H1 (cell line): ENCODE data around the gene CCDC137. TPM values are rescaled to one million over a fixed set of nuclear protein-coding genes. Genes with fewer than 3 reads are reported as not detected.

Experiments
- CTCF ChIA-PET: fragments of 300-600 bp; sonication (Branson Sonifier 250); formaldehyde crosslinking; loops from one replicate; lab custom pipeline; 2021; ENCODE audit not compliant: partially characterized antibody; lab: Charles Lee
- POLR2A ChIA-PET: fragments of 300-600 bp; sonication (Branson Sonifier 250); formaldehyde crosslinking; loops from one replicate; lab custom pipeline; 2021; ENCODE audit warnings: inconsistent platforms; ENCODE audit not compliant: partially characterized antibody; lab: Charles Lee
- DNase-seq, 2 experiments: peaks; one replicate each; pipeline versions ENCODE4 v3.0.0 to v3.0.0-alpha.2; 2010 to 2022; ENCODE audit warnings: low spot score in 2 of 2, low read depth in 1 of 2, mixed read lengths in 1 of 2
- FAIRE-seq: peaks from 2 replicates; lab custom pipeline; 2011; peaks lifted over from hg19 to GRCh38; lab: Jason Lieb, UNC
- H2AFZ ChIP-seq: 2 replicates; pipeline ENCODE4 v1.8.1; 2012; ENCODE audit warnings: low read length, inconsistent platforms
- H2AK5ac ChIP-seq: 2 replicates; pipeline ENCODE4 v1.6.1; 2013; ENCODE audit warnings: low read depth, low read length
- H2BK120ac ChIP-seq: replicated peaks from 2 replicates; pipeline ENCODE3; 2013; ENCODE audit warnings: low read depth, low read length, inconsistent platforms
- H2BK12ac ChIP-seq: 2 replicates; pipeline ENCODE4 v1.6.1; 2013; ENCODE audit warnings: low read depth, low read length
- H2BK15ac ChIP-seq: 2 replicates; pipeline ENCODE4 v1.6.1; 2013; ENCODE audit warnings: low read length
- H2BK20ac ChIP-seq: 2 replicates; pipeline ENCODE4 v1.6.1; 2013; ENCODE audit warnings: low read length
- H2BK5ac ChIP-seq: 2 replicates; pipeline ENCODE4 v1.6.1; 2013; ENCODE audit warnings: low read depth, low read length
- H3K14ac ChIP-seq: 2 replicates; pipeline ENCODE4 v1.6.1; 2013; ENCODE audit warnings: inconsistent platforms; ENCODE audit not compliant: insufficient read length
- H3K18ac ChIP-seq: 2 replicates; pipeline ENCODE4 v1.6.1; 2013; ENCODE audit warnings: low read length; ENCODE audit errors: extremely low read depth
- H3K23ac ChIP-seq: 2 replicates; pipeline ENCODE4 v1.6.1; 2013; ENCODE audit warnings: inconsistent platforms; ENCODE audit not compliant: insufficient read length
- H3K23me2 ChIP-seq: 2 replicates; pipeline ENCODE4 v1.6.1; 2013; ENCODE audit warnings: low read depth, low read length
- H3K27ac ChIP-seq: 2 replicates; pipeline ENCODE4 v1.6.1; 2011; ENCODE audit warnings: low read depth, low read length, inconsistent platforms
- H3K27me3 ChIP-seq, 4 experiments: replicated peaks in 1 of 4; 1 replicate in 1 of 4; 2 replicates in 3 of 4; pipeline versions ENCODE4 v1.6.1 to v1.8.1; 2011 to 2013; ENCODE audit warnings: low read length in 3 of 4, mild to moderate bottlenecking in 3 of 4, inconsistent platforms in 2 of 4, mixed read lengths in 2 of 4, moderate library complexity in 1 of 4; ENCODE audit not compliant: control insufficient read depth in 3 of 4, insufficient read depth in 3 of 4; ENCODE audit errors: extremely low read depth in 1 of 4
- H3K36me3 ChIP-seq, 4 experiments: 2 replicates each; pipeline versions ENCODE4 v1.6.1 to v1.8.1; 2011 to 2013; ENCODE audit warnings: mild to moderate bottlenecking in 4 of 4, low read length in 3 of 4, moderate library complexity in 2 of 4, control low read depth in 1 of 4, inconsistent platforms in 1 of 4; ENCODE audit not compliant: insufficient read depth in 4 of 4, control insufficient read depth in 2 of 4
- H3K4ac ChIP-seq: replicated peaks from 2 replicates; pipeline ENCODE3; 2013; ENCODE audit warnings: low read length, low read depth, mixed read lengths, inconsistent platforms; ENCODE audit not compliant: insufficient read length
- H3K4me1 ChIP-seq, 4 experiments: replicated peaks in 1 of 4; 1 replicate in 1 of 4; 2 replicates in 3 of 4; pipeline versions ENCODE4 v1.6.1 to v1.8.1; 2011 to 2013; ENCODE audit warnings: low read length in 3 of 4, inconsistent platforms in 2 of 4, mixed read lengths in 1 of 4; ENCODE audit not compliant: insufficient read depth in 4 of 4, control insufficient read depth in 3 of 4
- H3K4me2 ChIP-seq, 2 experiments: 2 replicates each; pipeline versions ENCODE4 v1.6.1 to v1.8.1; 2011 to 2013; ENCODE audit warnings: low read depth in 2 of 2, low read length in 2 of 2, control low read depth in 1 of 2, inconsistent platforms in 1 of 2, mild to moderate bottlenecking in 1 of 2; ENCODE audit not compliant: insufficient read depth in 1 of 2
- H3K4me3 ChIP-seq, 4 experiments: fragments of 200-600, 300-600 bp in 1 of 4; sonication (generic), shearing (Covaris generic), sonication (Bioruptor Twin) in 1 of 4; 2 replicates each; pipeline versions ENCODE4 v1.5.1 to v1.8.1; 2011 to 2016; ENCODE audit warnings: low read length in 4 of 4, low read depth in 3 of 4, control low read depth in 2 of 4, inconsistent platforms in 2 of 4, mild to moderate bottlenecking in 2 of 4, mixed read lengths in 1 of 4, moderate library complexity in 1 of 4; ENCODE audit not compliant: insufficient read depth in 2 of 4; ENCODE audit errors: extremely low read depth in 1 of 4
- H3K56ac ChIP-seq: replicated peaks from 2 replicates; pipeline ENCODE3; 2013; ENCODE audit warnings: low read depth, mild to moderate bottlenecking, mixed read lengths, low read length, inconsistent platforms; ENCODE audit not compliant: insufficient read length
- H3K79me1 ChIP-seq: 2 replicates; pipeline ENCODE4 v1.6.1; 2013; ENCODE audit warnings: low read depth, low read length, control low read depth
- H3K79me2 ChIP-seq, 2 experiments: 2 replicates each; pipeline versions ENCODE4 v1.6.1 to v1.8.1; 2012 to 2013; ENCODE audit warnings: low read length in 2 of 2, mild to moderate bottlenecking in 2 of 2, inconsistent platforms in 1 of 2; ENCODE audit not compliant: insufficient read depth in 2 of 2, control insufficient read depth in 1 of 2
- H3K9ac ChIP-seq, 4 experiments: replicated peaks in 1 of 4; 1 replicate in 1 of 4; 2 replicates in 3 of 4; pipeline versions ENCODE4 v1.6.1 to v1.8.1; 2011 to 2013; ENCODE audit warnings: low read depth in 3 of 4, low read length in 3 of 4, control low read depth in 2 of 4, mild to moderate bottlenecking in 2 of 4, moderate library complexity in 2 of 4, inconsistent platforms in 1 of 4; ENCODE audit errors: extremely low read depth in 1 of 4
- H3K9me3 ChIP-seq, 2 experiments: 2 replicates each; pipeline versions ENCODE4 v1.6.1 to v1.8.1; 2012 to 2013; ENCODE audit warnings: mild to moderate bottlenecking in 2 of 2, moderate library complexity in 2 of 2, control low read depth in 1 of 2, inconsistent platforms in 1 of 2, low read depth in 1 of 2, low read length in 1 of 2, mixed read lengths in 1 of 2; ENCODE audit not compliant: insufficient read depth in 2 of 2
- H4K20me1 ChIP-seq, 2 experiments: replicated peaks in 1 of 2; 2 replicates each; pipeline versions ENCODE3 to v1.8.1; 2011 to 2013; ENCODE audit warnings: inconsistent platforms in 2 of 2, low read length in 2 of 2, mild to moderate bottlenecking in 1 of 2; ENCODE audit not compliant: insufficient read depth in 2 of 2, control insufficient read depth in 1 of 2
- H4K5ac ChIP-seq: 2 replicates; pipeline ENCODE4 v1.6.1; 2013; ENCODE audit warnings: low read length, low read depth, mixed read lengths, inconsistent platforms; ENCODE audit not compliant: insufficient read length
- H4K8ac ChIP-seq: 2 replicates; pipeline ENCODE4 v1.8.0; 2013; ENCODE audit warnings: mild to moderate bottlenecking, moderate library complexity, low read length, inconsistent platforms; ENCODE audit not compliant: insufficient read depth; ENCODE audit errors: extremely low read depth
- H4K91ac ChIP-seq: replicated peaks from 2 replicates; pipeline ENCODE3; 2013; ENCODE audit warnings: low read length, mixed read lengths, inconsistent platforms; ENCODE audit not compliant: insufficient read length
- BCL11A ChIP-seq, 2 experiments: IDR thresholded peaks; one replicate each; pipeline ENCODE4 v1.6.1; 2011; ENCODE audit warnings: low read depth in 2 of 2, low read length in 2 of 2, mild to moderate bottlenecking in 2 of 2
- CTCF ChIP-seq, 3 experiments: IDR thresholded peaks; 1 replicate in 2 of 3; 2 replicates in 1 of 3; pipeline versions ENCODE4 v1.5.1 to v1.6.1; 2011; ENCODE audit warnings: low read length in 3 of 3, mild to moderate bottlenecking in 3 of 3, inconsistent platforms in 2 of 3, low read depth in 1 of 3, moderate library complexity in 1 of 3; ENCODE audit not compliant: insufficient read depth in 1 of 3; ENCODE audit errors: control extremely low read depth in 1 of 3
- JUND ChIP-seq: IDR thresholded peaks from 2 replicates; pipeline ENCODE4 v1.6.1; 2011; ENCODE audit warnings: mild to moderate bottlenecking, improper control_type of control experiment, low read length
- KDM5A ChIP-seq: fragments of 200-600 bp; IDR thresholded peaks from 2 replicates; pipeline ENCODE4 v1.7.1; 2012; ENCODE audit warnings: mild to moderate bottlenecking, low read length, inconsistent platforms, mixed read lengths
- PHF8 ChIP-seq: fragments of 200-600 bp; sonication (generic); conservative IDR thresholded peaks from 2 replicates; pipeline ENCODE4 v1.7.1; 2012; ENCODE audit warnings: low read depth, mild to moderate bottlenecking, inconsistent platforms, low read length, moderate library complexity
- POLR2A ChIP-seq, 2 experiments: IDR thresholded peaks; 1 replicate in 1 of 2; 2 replicates in 1 of 2; pipeline ENCODE4 v1.6.1; 2011; ENCODE audit warnings: low read depth in 2 of 2, low read length in 2 of 2, mild to moderate bottlenecking in 2 of 2; ENCODE audit errors: control extremely low read depth in 1 of 2
- POU5F1 ChIP-seq: IDR thresholded peaks from 2 replicates; pipeline ENCODE4 v1.6.1; 2011; ENCODE audit warnings: low read depth, mild to moderate bottlenecking, low read length, moderate library complexity
- RXRA ChIP-seq: IDR thresholded peaks from 2 replicates; pipeline ENCODE4 v1.6.1; 2011; ENCODE audit warnings: low read depth, mild to moderate bottlenecking, low read length, moderate library complexity; ENCODE audit not compliant: insufficient read depth
- TAF1 ChIP-seq: IDR thresholded peaks from 2 replicates; pipeline ENCODE4 v1.6.1; 2011; ENCODE audit warnings: mild to moderate bottlenecking, low read depth, low read length
- WGBS, 2 experiments: shearing (Covaris generic) in 1 of 2; methylation state at CpG; one replicate each; pipeline versions ENCODE4 v1.1.6 to v1.1.7; 2013 to 2015; ENCODE audit warnings: low lambda C conversion rate in 2 of 2, mixed read lengths in 2 of 2, inconsistent platforms in 1 of 2, low coverage in 1 of 2, missing lambda C conversion rate in 1 of 2; ENCODE audit not compliant: insufficient replicate concordance in 2 of 2, insufficient coverage in 1 of 2, insufficient read length in 1 of 2; ENCODE audit errors: extremely low coverage in 1 of 2, missing lambda C conversion rate in 1 of 2; 5-methylcytosine and 5-hydroxymethylcytosine counted together
- polyA plus RNA-seq, 7 experiments: library from polyadenylated mRNA; depleted of rRNA in 3 of 7; stranded (reverse) in 5 of 7; unstranded in 2 of 7; fragments of >200 nt in 5 of 7; fragments of 200-250 nt in 2 of 7; gene quantifications; 1 replicate in 5 of 7; 2 replicates in 1 of 7; 4 replicates in 1 of 7; pipeline versions ENCODE4 v1.2.1 to v1.2.3, GENCODE V29; 2011 to 2013; ENCODE audit warnings: missing spikeins in 2 of 7, mixed read lengths in 2 of 7
- total RNA-seq: library from RNA; stranded (reverse); fragmentation: NEBNext Ultra II Directional; extraction: Animal tissue kit (Norgen Biotek cat#: 25700); gene quantifications from 2 replicates; pipeline ENCODE4 v1.2.1, GENCODE V29; 2021

CCDC137 gene
- total and polyA plus RNA-seq, 2 of the 8 experiments (the other 6 are each of a cell fraction or from before 2014, with no cell fraction given), result 17.6 to 38.6 TPM

- H2BK12ac ChIP-seq, result no peak within 1 kb of the TSS
- H3K4me3 ChIP-seq, result peak within 1 kb of the TSS; percentile 76 to 96 (median 95)
- peaks cover 9 to 13% of the 10 kb centered on the region in 2 experiments for H4K20me1 ChIP-seq
- ChIA-PET CTCF (interaction anchor here (1.1 to 2.3 kb wide), 7 partner anchors 9 to 167 kb away, joined by 3 to 9 read pairs (median 4); partner anchors contain the start of genes ARL16 and HGS), POLR2A (interaction anchor here (0.8 to 17.2 kb wide), 29 partner anchors 17 to 448 kb away, joined by 3 to 436 read pairs (median 5); partner anchors contain the start of genes ACTG1, ARL16, CCDC137 and FAAP100)
- no peak within 1 kb of the TSS for H2BK120ac ChIP-seq
- peak within 1 kb of the TSS; percentile 95 to 98 (median 96) for H3K9ac ChIP-seq
- DNase-seq (peak; percentile 72 to 92), FAIRE-seq (no peak)
- peaks cover 0 to 14% (median 10%) of the 10 kb centered on the region in 4 experiments; a peak in 5 of 7 replicates for H3K4me1 ChIP-seq
- 0% methylated on average over 93 of the region's 102 CpGs; no CpG with 5 or more reads in 1 of the 2 experiments for WGBS, 2 experiments
- peak within 1 kb of the TSS; percentile 91 to 95 for H3K4me2 ChIP-seq
- H4K5ac ChIP-seq, result peak within 1 kb of the TSS; percentile 73
- H3K23ac ChIP-seq, result no peak within 1 kb of the TSS
- peak within 1 kb of the TSS; percentile 97 for H4K8ac ChIP-seq
- H3K18ac ChIP-seq, result peak within 1 kb of the TSS; percentile 78; the same call in 1 of the 2 replicates
- H2AK5ac ChIP-seq, result peak within 1 kb of the TSS; percentile 25
- H2BK20ac ChIP-seq, result no peak within 1 kb of the TSS
- H3K56ac ChIP-seq, result peak within 1 kb of the TSS; percentile 94
- no peak within 1 kb of the TSS for H2AFZ ChIP-seq
- no peaks in the 10 kb centered on the region for H3K9me3 ChIP-seq
- peak within 1 kb of the TSS; percentile 87 for H3K4ac ChIP-seq
- H3K27me3 ChIP-seq, result no peaks in the 10 kb centered on the region
- peaks cover 20 to 42% (median 31%) of the 10 kb centered on the region in 4 experiments for H3K36me3 ChIP-seq
- peaks cover 9% of the 10 kb centered on the region for H3K23me2 ChIP-seq
- peaks cover 14% of the 10 kb centered on the region for H3K79me1 ChIP-seq
- peaks cover 9 to 44% of the 10 kb centered on the region in 2 experiments; a peak in 3 of 4 replicates for H3K79me2 ChIP-seq
- peak within 1 kb of the TSS; percentile 83 for H4K91ac ChIP-seq
- H3K27ac ChIP-seq, result peak within 1 kb of the TSS; percentile 92
- no peak within 1 kb of the TSS for H2BK15ac ChIP-seq
- H2BK5ac ChIP-seq, result peak within 1 kb of the TSS; percentile 81
- no peak within 1 kb of the TSS for H3K14ac ChIP-seq
- TF ChIP-seq CTCF (IDR thresholded peaks at IDR 0.05; ENCODE audit: control extremely low read depth in 1 of 3, insufficient read depth in 1 of 3, low read depth in 1 of 3, low read length in 3 of 3), result peak in 1 of 3 experiments; percentile 18; a peak in 1 of 4 replicates
- TF ChIP-seq POLR2A (IDR thresholded peaks at IDR 0.05; ENCODE audit: control extremely low read depth in 1 of 2, low read depth in 2 of 2, low read length in 2 of 2), result peak; percentile 83 to 99
- TF ChIP-seq PHF8, result peak; percentile 87
- peak; percentile 53; the same call in 1 of the 2 replicates for TF ChIP-seq KDM5A
- no peak for TF ChIP-seq POU5F1
- no peak for TF ChIP-seq BCL11A (IDR thresholded peaks at IDR 0.05; ENCODE audit: low read depth in 2 of 2, low read length in 2 of 2)
- TF ChIP-seq JUND, result no peak; the same call in 1 of the 2 replicates
- no peak for TF ChIP-seq RXRA
- TF ChIP-seq TAF1, result peak; percentile 98
Observed at GRCh38 chr17:81702934-81703746, 36.6 kb downstream of the CCDC137 start, which contains the start of gene MRPL12. MRPL12 (plus strand) TSS chr17:81703367; CDS start chr17:81703502, 135 bp downstream.
